Measurements from ENCODE around the gene ATRN. TPM values are rescaled to one million over a fixed set of nuclear protein-coding genes. Genes with fewer than 3 reads are reported as not detected.
A peak's percentile ranks its signal among the peaks of the same experiment; 100 is the strongest.

The ATRN gene
- total RNA-seq, 1 experiment from 2014 or later, result 41.4 TPM

- H3K4me3 ChIP-seq (ENCODE audit: low read depth, low read length), result no peak overlapping the region
- Mint-ChIP-seq H3K4me3 (ENCODE audit: unreplicated experiment) (no peak overlapping the region), H3K36me3 (ENCODE audit: insufficient read depth, unreplicated experiment) (no peaks in the 10 kb centered on the region), H3K4me1 (ENCODE audit: low read depth, unreplicated experiment) (no peaks in the 10 kb centered on the region), H3K9me3 (ENCODE audit: unreplicated experiment) (no peaks in the 10 kb centered on the region), H3K27me3 (ENCODE audit: insufficient read depth, unreplicated experiment) (peaks cover 5% of the 10 kb centered on the region), H3K27ac (ENCODE audit: unreplicated experiment) (no peak overlapping the region)
- H3K4me1 ChIP-seq, result no peaks in the 10 kb centered on the region
- intact Hi-C loops (cut with micrococcal nuclease; ENCODE audit: unreplicated experiment), result no loop called here
- ChIA-PET CTCF (interaction anchor here (0.6 kb wide), 2 partner anchors 99 to 598 kb away, joined by 3 to 5 read pairs; no protein-coding TSS in a partner anchor), POLR2A (interaction anchor here (0.6 kb wide), 1 partner anchor 27 kb away, joined by 4 read pairs; no protein-coding TSS in a partner anchor)
- BruUV-seq (replicated peaks), result no TSS peak
- H3K36me3 ChIP-seq (ENCODE audit: control insufficient read depth, insufficient read depth, low read length), result no peaks in the 10 kb centered on the region
- no peaks in the 10 kb centered on the region for H3K27me3 ChIP-seq (replicated peaks; ENCODE audit: control insufficient read depth, insufficient read depth, low read length)
- DNase-seq, result no peak
- H3K9me3 ChIP-seq, result no peaks in the 10 kb centered on the region
- TF ChIP-seq, protein P1, sequence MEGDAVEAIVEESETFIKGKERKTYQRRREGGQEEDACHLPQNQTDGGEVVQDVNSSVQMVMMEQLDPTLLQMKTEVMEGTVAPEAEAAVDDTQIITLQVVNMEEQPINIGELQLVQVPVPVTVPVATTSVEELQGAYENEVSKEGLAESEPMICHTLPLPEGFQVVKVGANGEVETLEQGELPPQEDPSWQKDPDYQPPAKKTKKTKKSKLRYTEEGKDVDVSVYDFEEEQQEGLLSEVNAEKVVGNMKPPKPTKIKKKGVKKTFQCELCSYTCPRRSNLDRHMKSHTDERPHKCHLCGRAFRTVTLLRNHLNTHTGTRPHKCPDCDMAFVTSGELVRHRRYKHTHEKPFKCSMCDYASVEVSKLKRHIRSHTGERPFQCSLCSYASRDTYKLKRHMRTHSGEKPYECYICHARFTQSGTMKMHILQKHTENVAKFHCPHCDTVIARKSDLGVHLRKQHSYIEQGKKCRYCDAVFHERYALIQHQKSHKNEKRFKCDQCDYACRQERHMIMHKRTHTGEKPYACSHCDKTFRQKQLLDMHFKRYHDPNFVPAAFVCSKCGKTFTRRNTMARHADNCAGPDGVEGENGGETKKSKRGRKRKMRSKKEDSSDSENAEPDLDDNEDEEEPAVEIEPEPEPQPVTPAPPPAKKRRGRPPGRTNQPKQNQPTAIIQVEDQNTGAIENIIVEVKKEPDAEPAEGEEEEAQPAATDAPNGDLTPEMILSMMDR (IDR thresholded peaks at IDR 0.05; ENCODE audit: insufficient read depth in 1 of 2, low read depth in 1 of 2, low read length in 1 of 2, severe bottlenecking in 1 of 2, unreplicated experiment in 1 of 2), result no peak
Observed at GRCh38 chr20:3464166-3464565, 6.7 kb upstream of the ATRN start.

DNA sequence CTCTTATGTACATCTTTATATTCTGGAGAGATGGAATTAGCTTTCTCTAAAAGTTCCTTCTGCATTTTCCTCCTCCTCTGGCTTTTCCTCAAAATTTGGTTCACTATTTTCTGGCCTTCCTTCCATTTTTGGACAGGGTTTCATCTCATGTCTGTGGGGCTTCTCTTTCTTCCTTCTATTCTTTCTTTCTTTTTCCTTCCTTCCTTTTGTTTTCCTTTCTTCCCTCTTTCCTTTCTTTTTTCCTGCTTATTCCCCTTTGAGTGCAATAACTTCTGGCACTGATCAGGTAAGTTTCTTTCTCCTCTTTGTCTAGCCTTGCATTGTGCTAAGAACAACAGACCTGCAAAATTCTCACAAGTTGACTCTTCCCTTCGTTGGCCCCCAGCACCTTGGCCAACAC lies 5.5 kb upstream of the ATRN start:
- Mint-ChIP-seq H3K27ac (ENCODE audit: unreplicated experiment) (no peak overlapping the region), H3K27me3 (ENCODE audit: insufficient read depth, unreplicated experiment) (peaks cover 5% of the 10 kb centered on the region), H3K4me1 (ENCODE audit: low read depth, unreplicated experiment) (no peaks in the 10 kb centered on the region), H3K9me3 (ENCODE audit: unreplicated experiment) (no peaks in the 10 kb centered on the region), H3K4me3 (ENCODE audit: unreplicated experiment) (no peak overlapping the region), H3K36me3 (ENCODE audit: insufficient read depth, unreplicated experiment) (no peaks in the 10 kb centered on the region)
- TF ChIP-seq, protein P1 (IDR thresholded peaks at IDR 0.05; ENCODE audit: insufficient read depth in 1 of 2, low read depth in 1 of 2, low read length in 1 of 2, severe bottlenecking in 1 of 2, unreplicated experiment in 1 of 2), result no peak
- no peaks in the 10 kb centered on the region for H3K9me3 ChIP-seq
- no peaks in the 10 kb centered on the region for H3K36me3 ChIP-seq (ENCODE audit: control insufficient read depth, insufficient read depth, low read length)
- no peak overlapping the region for H3K4me3 ChIP-seq (ENCODE audit: low read depth, low read length)
- ChIA-PET POLR2A (no interaction called here), CTCF (no interaction called here)
- no TSS peak for BruUV-seq (replicated peaks)
- no peaks in the 10 kb centered on the region for H3K27me3 ChIP-seq (replicated peaks; ENCODE audit: control insufficient read depth, insufficient read depth, low read length)
- intact Hi-C loops (cut with micrococcal nuclease; ENCODE audit: unreplicated experiment), result no loop called here
- no peak for DNase-seq
- peaks cover 5% of the 10 kb centered on the region; the same call in 1 of the 2 replicates for H3K4me1 ChIP-seq

- peaks cover 23% of the 10 kb centered on the region for H3K4me1 Mint-ChIP-seq (ENCODE audit: low read depth, unreplicated experiment)
Observed at GRCh38 chr20:3470208-3470626, 601 bp upstream of the ATRN start.

More at GRCh38 chr20:3470208-3470626, 601 bp upstream of the ATRN start:
- TSS peak; percentile 57 for BruUV-seq (replicated peaks)
- POLR2A ChIA-PET, result interaction anchor here (1.2 kb wide), 1 partner anchor 22 kb away, joined by 3 read pairs; no protein-coding TSS in a partner anchor
- Histone ChIP-seq H3K36me3 (ENCODE audit: control insufficient read depth, insufficient read depth, low read length) (no peaks in the 10 kb centered on the region), H3K4me1 (peaks cover 24% of the 10 kb centered on the region; the same call in 1 of the 2 replicates), H3K4me3 (ENCODE audit: low read depth, low read length) (peak overlapping the region; percentile 95), H3K27me3 (replicated peaks; ENCODE audit: control insufficient read depth, insufficient read depth, low read length) (no peaks in the 10 kb centered on the region), H3K9me3 (no peaks in the 10 kb centered on the region)
- H3K27me3 Mint-ChIP-seq (ENCODE audit: insufficient read depth, unreplicated experiment), result peaks cover 3% of the 10 kb centered on the region
- H3K4me3 Mint-ChIP-seq (ENCODE audit: unreplicated experiment), result peak overlapping the region; percentile 95
- no peaks in the 10 kb centered on the region for H3K36me3 Mint-ChIP-seq (ENCODE audit: insufficient read depth, unreplicated experiment)
- H3K27ac Mint-ChIP-seq (ENCODE audit: unreplicated experiment), result peak overlapping the region; percentile 89
- intact Hi-C loops (cut with micrococcal nuclease; ENCODE audit: unreplicated experiment), result no loop called here
- H3K9me3 Mint-ChIP-seq (ENCODE audit: unreplicated experiment), result no peaks in the 10 kb centered on the region
- DNase-seq, result no peak
- TF ChIP-seq, protein P1 (IDR thresholded peaks at IDR 0.05; ENCODE audit: insufficient read depth in 1 of 2, low read depth in 1 of 2, low read length in 1 of 2, severe bottlenecking in 1 of 2, unreplicated experiment in 1 of 2), result no peak
- CTCF ChIA-PET, result interaction anchor here (0.6 to 1.0 kb wide), 2 partner anchors 112 to 618 kb away, joined by 3 read pairs; no protein-coding TSS in a partner anchor

All from Caco-2 (cell line).